Measurements from ENCODE around the gene SCTR.

The SCTR gene

GRCh38 chr2:119522671-119523070 is 1.6 kb downstream of the SCTR start:
- DNase-seq = no peak

GRCh38 chr2:119521433-119522050 is 2.7 kb downstream of the SCTR start:
- no peak for DNase-seq

- no peak for DNase-seq
Observed at GRCh38 chr2:119520696-119521432, 3.4 kb downstream of the SCTR start.

GRCh38 chr2:119519057-119519408 is 5.2 kb downstream of the SCTR start:
- DNase-seq = no peak

GRCh38 chr2:119518401-119519056 is 5.8 kb downstream of the SCTR start:
- no peak for DNase-seq

- no peak for DNase-seq
Observed at GRCh38 chr2:119517433-119517832, 6.8 kb downstream of the SCTR start.

GRCh38 chr2:119516121-119516520 is 8.2 kb downstream of the SCTR start:
- no peak for DNase-seq

- DNase-seq = no peak
Observed at GRCh38 chr2:119513832-119514231, 10.5 kb downstream of the SCTR start.

GRCh38 chr2:119512946-119513345 is 11.3 kb downstream of the SCTR start:
- no peak for DNase-seq

GRCh38 chr2:119511989-119512388 is 12.3 kb downstream of the SCTR start:
- no peak for DNase-seq

GRCh38 chr2:119508756-119509155 is 15.5 kb downstream of the SCTR start:
- DNase-seq = no peak

GRCh38 chr2:119496682-119497081 is 27.6 kb downstream of the SCTR start:
- no peak for DNase-seq

- DNase-seq = no peak
Observed at GRCh38 chr2:119495948-119496347, 28.3 kb downstream of the SCTR start.

- no peak for DNase-seq
Observed at GRCh38 chr2:119494163-119494790, 30.0 kb downstream of the SCTR start.

GRCh38 chr2:119491776-119492525 is 32.3 kb downstream of the SCTR start:
- DNase-seq = no peak

- DNase-seq = no peak
Observed at GRCh38 chr2:119490653-119491195, 33.6 kb downstream of the SCTR start.

GRCh38 chr2:119490106-119490505 is 34.2 kb downstream of the SCTR start:
- DNase-seq = no peak

- DNase-seq = no peak
Observed at GRCh38 chr2:119489232-119489952, 34.9 kb downstream of the SCTR start.

GRCh38 chr2:119488245-119489214 is 35.8 kb downstream of the SCTR start:
- no peak for DNase-seq

- DNase-seq = no peak
Observed at GRCh38 chr2:119487434-119488244, 36.6 kb downstream of the SCTR start.

Data from NCI-H2081 treated with DMSO at 0.1 percent for 48 hours (cell line).